Measurements from ENCODE around the gene PSMG2.

- no peak for TF ChIP-seq CTCF (IDR thresholded peaks at IDR 0.05; ENCODE audit: low read length)
- TF ChIP-seq EZH2 (IDR thresholded peaks at IDR 0.05; ENCODE audit: borderline replicate concordance, low read length) = no peak
Measured at GRCh38 chr18:12745095-12745795, 42.4 kb downstream of the PSMG2 start.

Data from OCI-LY1 (cell line).